Left hindlimb (tissue), 1 donor: ENCODE results near the gene IL17C.
"Not testable (repeated sequence)": the region's sequence is repeated elsewhere in the genome, so short reads cannot be mapped to it uniquely, and the experiment has no call there.

Experiments
- DNase-seq: peaks from one replicate; pipeline ENCODE4 v3.0.0-alpha.2; 2018

The IL17C gene

GRCh38 chr16:88638323-88639230 lies at the start of gene IL17C:
Gene IL17C, plus strand, starts transcription at chr16:88638572. Its CDS starts 70 bp downstream, at chr16:88638642.
- no peak for DNase-seq

GRCh38 chr16:88588754-88589153 lies 49.6 kb upstream of the IL17C start:
- no peak for DNase-seq

GRCh38 chr16:88589441-88589840 lies 48.9 kb upstream of the IL17C start:
- no peak for DNase-seq

- DNase-seq, result no peak
These were observed 46.8 kb upstream of the IL17C start for GRCh38 chr16:88591577-88592021.

- DNase-seq, result no peak
These were observed 45.3 kb upstream of the IL17C start for GRCh38 chr16:88593061-88593460.

GRCh38 chr16:88593489-88593888 lies 44.9 kb upstream of the IL17C start:
- no peak for DNase-seq

GRCh38 chr16:88593910-88594309 lies 44.5 kb upstream of the IL17C start:
- DNase-seq, result no peak

- no peak for DNase-seq
These were observed 43.3 kb upstream of the IL17C start for GRCh38 chr16:88595101-88595500.

- no peak for DNase-seq
These were observed 42.5 kb upstream of the IL17C start for GRCh38 chr16:88595921-88596320.

- DNase-seq, result no peak
These were observed 41.9 kb upstream of the IL17C start for GRCh38 chr16:88596483-88596882.

GRCh38 chr16:88597856-88598491 lies 40.4 kb upstream of the IL17C start:
- DNase-seq, result no peak

- DNase-seq, result peak; percentile 69
These were observed 39.2 kb upstream of the IL17C start for GRCh38 chr16:88599092-88599733.

- no peak for DNase-seq
These were observed 38.4 kb upstream of the IL17C start for GRCh38 chr16:88599825-88600538.

GRCh38 chr16:88600539-88600896 lies 37.9 kb upstream of the IL17C start:
- no peak for DNase-seq

- DNase-seq, result no peak
These were observed 36.9 kb upstream of the IL17C start for GRCh38 chr16:88601313-88602036.

- no peak for DNase-seq
These were observed 36.3 kb upstream of the IL17C start for GRCh38 chr16:88602091-88602490.

GRCh38 chr16:88605186-88606147 lies 32.9 kb upstream of the IL17C start:
- DNase-seq, result no peak

- DNase-seq, result no peak
These were observed 32.1 kb upstream of the IL17C start for GRCh38 chr16:88606148-88606757.

- DNase-seq, result no peak
These were observed 30.3 kb upstream of the IL17C start for GRCh38 chr16:88608076-88608475.

GRCh38 chr16:88609426-88609825 lies 28.9 kb upstream of the IL17C start:
- DNase-seq, result not testable (repeated sequence)

- DNase-seq, result no peak
These were observed 28.3 kb upstream of the IL17C start for GRCh38 chr16:88610080-88610479.
